Activated T-helper 1 cell treated with anti-CD3 and anti-CD28 coated beads, Interleukin-12 subunit alpha, Interleukin-12 subunit beta, Interleukin-2, Interleukin-4 antibody, amounts not matched to agents 30 ng/mL and 10 ng/mL and 1 ng/mL, durations not matched to agents 14 hours and 24 hours and 36 hours (primary cell): ENCODE results near the gene LAMP1. TPM values are rescaled to one million over a fixed set of nuclear protein-coding genes. Genes with fewer than 3 reads are reported as not detected.
"Not testable (repeated sequence)": the region's sequence is repeated elsewhere in the genome, so short reads cannot be mapped to it uniquely, and the experiment has no call there.

ENCODE experiments used
- DNase-seq: peaks from one replicate; pipeline ENCODE4 v3.0.0; 2021; ENCODE audit warnings: low spot score
- H3K27ac Mint-ChIP-seq: one replicate; pipeline ENCODE4 v1.8.0; 2021; ENCODE audit warnings: mild to moderate bottlenecking, mixed read lengths
- H3K27me3 Mint-ChIP-seq: one replicate; pipeline ENCODE4 v1.8.0; 2022; ENCODE audit warnings: mild to moderate bottlenecking, moderate library complexity, mixed read lengths; ENCODE audit not compliant: insufficient read depth
- H3K36me3 Mint-ChIP-seq: one replicate; pipeline ENCODE4 v1.8.0; 2021; ENCODE audit warnings: low read depth, mixed read lengths
- H3K4me1 Mint-ChIP-seq: one replicate; pipeline ENCODE4 v1.8.0; 2021; ENCODE audit warnings: low read depth, mixed read lengths
- H3K4me3 Mint-ChIP-seq: one replicate; pipeline ENCODE4 v1.8.0; 2021; ENCODE audit warnings: mild to moderate bottlenecking, moderate library complexity, mixed read lengths
- H3K9me3 Mint-ChIP-seq: one replicate; pipeline ENCODE4 v1.8.0; 2021; ENCODE audit warnings: mixed read lengths
- intact Hi-C: fragments of 100-400 bp; cut with micrococcal nuclease; formaldehyde crosslinking; loops from one replicate; pipeline ENCODE4 v1.15.1; 2024
- total RNA-seq: library from RNA; stranded (reverse); gene quantifications from 2 replicates; pipeline ENCODE4 v1.2.3, GENCODE V29; 2022

The LAMP1 gene
- total RNA-seq, 1 donor from 2014 or later: 59.4 TPM

GRCh38 chr13:113342820-113343691 is 46.0 kb downstream of the LAMP1 start:
- Mint-ChIP-seq H3K27ac (no peak overlapping the region), H3K27me3 (no peaks in the 10 kb centered on the region), H3K4me1 (no peaks in the 10 kb centered on the region), H3K4me3 (no peak overlapping the region), H3K9me3 (peaks cover 4% of the 10 kb centered on the region), H3K36me3 (no peaks in the 10 kb centered on the region)
- intact Hi-C loops: no loop called here
- DNase-seq: no peak

- Mint-ChIP-seq H3K27ac (no peak overlapping the region), H3K27me3 (no peaks in the 10 kb centered on the region), H3K9me3 (peaks cover 4% of the 10 kb centered on the region), H3K36me3 (no peaks in the 10 kb centered on the region), H3K4me3 (no peak overlapping the region), H3K4me1 (no peaks in the 10 kb centered on the region)
- intact Hi-C loops: no loop called here
- DNase-seq: no peak
Measured at GRCh38 chr13:113343692-113343968, 46.6 kb downstream of the LAMP1 start.

DNA sequence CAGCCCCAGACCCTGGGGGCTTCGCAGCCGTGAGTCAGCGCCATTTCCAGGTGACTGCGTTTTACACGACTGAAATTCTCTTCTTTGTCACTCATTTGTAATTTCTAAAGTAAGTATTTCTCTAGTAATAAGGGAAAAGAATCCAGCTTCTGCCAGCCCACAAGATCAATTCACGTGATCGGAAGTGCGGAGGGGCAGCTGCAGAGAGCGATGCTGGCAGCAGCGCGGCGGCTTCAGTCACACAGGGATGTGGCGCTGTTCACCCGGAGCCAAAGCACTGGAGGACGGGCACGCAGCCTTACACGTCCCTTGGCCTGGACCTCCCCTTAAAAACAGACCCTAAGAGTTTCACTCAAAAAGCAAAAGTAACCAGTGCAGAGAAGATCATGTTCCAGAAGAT is 48.4 kb downstream of the LAMP1 start:
- peaks cover 4% of the 10 kb centered on the region for H3K9me3 Mint-ChIP-seq
- intact Hi-C loops: no loop called here
- no peaks in the 10 kb centered on the region for H3K4me1 Mint-ChIP-seq
- H3K27me3 Mint-ChIP-seq: no peaks in the 10 kb centered on the region
- H3K4me3 Mint-ChIP-seq: no peak overlapping the region
- no peak for DNase-seq
- no peak overlapping the region for H3K27ac Mint-ChIP-seq
- H3K36me3 Mint-ChIP-seq: no peaks in the 10 kb centered on the region

- H3K4me3 Mint-ChIP-seq, DNase-seq, intact Hi-C loops: not testable (repeated sequence)
Measured at GRCh38 chr13:113347736-113348225, 50.7 kb downstream of the LAMP1 start.

GRCh38 chr13:113348591-113348990 is 51.6 kb downstream of the LAMP1 start:
- Mint-ChIP-seq H3K27ac (no peak overlapping the region), H3K36me3 (no peaks in the 10 kb centered on the region), H3K9me3 (peaks cover 4% of the 10 kb centered on the region), H3K27me3 (no peaks in the 10 kb centered on the region), H3K4me3 (no peak overlapping the region), H3K4me1 (no peaks in the 10 kb centered on the region)
- no peak for DNase-seq
- intact Hi-C loops: no loop called here

More at GRCh38 chr13:113347736-113348225, 50.7 kb downstream of the LAMP1 start:
- not testable (repeated sequence) for H3K36me3 Mint-ChIP-seq, H3K27ac Mint-ChIP-seq, H3K27me3 Mint-ChIP-seq, H3K4me1 Mint-ChIP-seq, H3K9me3 Mint-ChIP-seq

DNA sequence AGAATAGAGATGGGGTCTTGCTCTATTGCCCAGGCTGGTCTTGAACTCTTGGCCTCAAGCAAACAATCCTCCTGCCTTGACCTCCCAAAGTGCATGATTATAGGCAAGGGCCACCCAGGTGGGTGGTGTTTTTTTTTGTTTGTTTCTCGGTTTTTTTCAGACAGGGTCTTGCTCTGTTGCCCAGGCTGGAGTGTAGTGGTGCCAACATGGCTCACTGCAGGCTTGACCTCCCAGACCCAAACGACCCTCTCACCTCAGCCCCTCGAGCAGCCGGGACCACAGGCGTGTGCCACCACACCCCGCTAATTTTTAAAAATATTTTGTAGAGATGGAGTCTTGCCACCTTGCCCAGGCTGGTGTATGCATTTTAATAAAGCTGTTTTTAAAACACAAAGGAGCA is 52.0 kb downstream of the LAMP1 start:
- no peaks in the 10 kb centered on the region for H3K36me3 Mint-ChIP-seq
- no peak overlapping the region for H3K4me3 Mint-ChIP-seq
- intact Hi-C loops: no loop called here
- DNase-seq: no peak
- H3K27me3 Mint-ChIP-seq: no peaks in the 10 kb centered on the region
- no peak overlapping the region for H3K27ac Mint-ChIP-seq
- peaks cover 4% of the 10 kb centered on the region for H3K9me3 Mint-ChIP-seq
- no peaks in the 10 kb centered on the region for H3K4me1 Mint-ChIP-seq

GRCh38 chr13:113349491-113349890 is 52.5 kb downstream of the LAMP1 start:
- Mint-ChIP-seq H3K9me3 (peaks cover 4% of the 10 kb centered on the region), H3K4me1 (no peaks in the 10 kb centered on the region), H3K4me3 (no peak overlapping the region), H3K27ac (no peak overlapping the region), H3K27me3 (no peaks in the 10 kb centered on the region), H3K36me3 (no peaks in the 10 kb centered on the region)
- intact Hi-C loops: no loop called here
- DNase-seq: no peak

- DNase-seq: no peak
- H3K27me3 Mint-ChIP-seq: no peaks in the 10 kb centered on the region
- H3K4me3 Mint-ChIP-seq: no peak overlapping the region
- intact Hi-C loops: no loop called here
- no peaks in the 10 kb centered on the region for H3K36me3 Mint-ChIP-seq
- H3K9me3 Mint-ChIP-seq: peaks cover 4% of the 10 kb centered on the region
- H3K4me1 Mint-ChIP-seq: no peaks in the 10 kb centered on the region
- H3K27ac Mint-ChIP-seq: no peak overlapping the region
Measured at GRCh38 chr13:113350065-113350937, 53.3 kb downstream of the LAMP1 start.

DNA sequence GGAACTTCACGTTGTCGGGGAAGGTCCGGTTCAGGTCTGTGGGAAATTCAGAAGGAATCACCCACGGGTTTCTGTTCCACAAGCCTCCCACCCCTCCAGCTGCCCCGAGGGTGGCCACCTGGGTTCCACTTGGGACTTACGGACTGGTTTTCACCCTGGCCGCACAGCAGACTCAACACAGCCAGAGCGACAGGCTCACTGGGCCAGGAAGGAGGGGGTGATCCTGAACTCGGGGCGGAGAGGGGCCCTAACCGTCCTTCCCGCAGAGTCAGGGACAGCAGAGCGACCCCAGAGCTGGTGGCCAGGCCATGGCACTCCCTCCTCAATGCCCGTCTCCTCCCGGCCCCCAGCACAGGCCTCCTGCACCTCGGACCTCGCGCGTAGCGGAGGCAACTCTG is 53.9 kb downstream of the LAMP1 start:
- Mint-ChIP-seq H3K27ac (no peak overlapping the region), H3K4me3 (no peak overlapping the region), H3K36me3 (no peaks in the 10 kb centered on the region), H3K9me3 (no peaks in the 10 kb centered on the region), H3K27me3 (no peaks in the 10 kb centered on the region), H3K4me1 (no peaks in the 10 kb centered on the region)
- no peak for DNase-seq
- intact Hi-C loops: no loop called here

DNA sequence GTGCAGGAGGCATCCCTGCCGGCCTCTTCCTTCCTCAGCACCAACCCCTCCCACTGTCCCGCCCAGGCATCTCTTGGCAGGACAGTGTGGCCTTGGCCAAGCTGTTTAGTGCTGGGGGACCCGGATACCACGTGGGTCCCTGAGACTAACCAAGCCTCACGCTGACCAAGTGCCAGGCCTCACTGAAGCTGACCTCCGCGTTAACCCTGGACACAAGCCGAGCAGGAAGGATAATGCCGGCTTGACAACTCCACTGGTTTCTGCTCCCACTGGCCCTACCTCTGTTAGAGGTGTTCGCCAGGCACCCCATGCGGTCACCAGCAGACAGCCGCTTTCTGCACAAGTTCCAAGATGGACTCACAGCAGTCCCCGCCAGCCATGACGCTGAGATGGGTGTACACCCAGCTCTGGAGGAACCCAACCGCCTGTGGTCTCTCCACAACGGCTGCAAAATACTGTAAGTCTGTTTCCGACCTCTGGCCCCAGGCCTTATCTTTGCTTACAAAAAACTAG is 54.5 kb downstream of the LAMP1 start:
- H3K36me3 Mint-ChIP-seq: no peaks in the 10 kb centered on the region
- H3K27ac Mint-ChIP-seq: no peak overlapping the region
- DNase-seq: no peak
- no peaks in the 10 kb centered on the region for H3K4me1 Mint-ChIP-seq
- no peaks in the 10 kb centered on the region for H3K9me3 Mint-ChIP-seq
- intact Hi-C loops: no loop called here
- H3K27me3 Mint-ChIP-seq: no peaks in the 10 kb centered on the region
- H3K4me3 Mint-ChIP-seq: no peak overlapping the region

DNA sequence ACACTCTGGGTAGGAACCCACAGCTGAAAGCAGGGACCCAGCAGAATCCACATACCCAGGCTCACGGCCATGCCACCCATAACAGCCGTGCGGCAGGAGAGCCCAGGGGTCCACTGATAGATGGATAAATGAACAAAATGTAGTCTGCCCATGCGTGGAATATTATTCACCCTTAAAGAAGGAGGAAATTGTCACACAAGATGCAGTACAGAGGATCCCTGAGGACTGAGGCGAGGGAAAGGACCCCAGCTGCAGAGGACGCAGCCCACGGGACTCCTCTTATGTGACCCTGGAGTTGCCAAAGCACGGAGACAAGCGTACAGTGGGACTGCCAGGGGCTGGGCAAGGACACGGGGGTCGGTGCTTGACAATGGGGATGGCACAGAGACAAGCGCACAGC is 56.2 kb downstream of the LAMP1 start:
- Mint-ChIP-seq H3K9me3 (no peaks in the 10 kb centered on the region), H3K27me3 (no peaks in the 10 kb centered on the region), H3K27ac (no peak overlapping the region), H3K4me1 (no peaks in the 10 kb centered on the region), H3K4me3 (no peak overlapping the region), H3K36me3 (no peaks in the 10 kb centered on the region)
- intact Hi-C loops: no loop called here
- no peak for DNase-seq

DNA sequence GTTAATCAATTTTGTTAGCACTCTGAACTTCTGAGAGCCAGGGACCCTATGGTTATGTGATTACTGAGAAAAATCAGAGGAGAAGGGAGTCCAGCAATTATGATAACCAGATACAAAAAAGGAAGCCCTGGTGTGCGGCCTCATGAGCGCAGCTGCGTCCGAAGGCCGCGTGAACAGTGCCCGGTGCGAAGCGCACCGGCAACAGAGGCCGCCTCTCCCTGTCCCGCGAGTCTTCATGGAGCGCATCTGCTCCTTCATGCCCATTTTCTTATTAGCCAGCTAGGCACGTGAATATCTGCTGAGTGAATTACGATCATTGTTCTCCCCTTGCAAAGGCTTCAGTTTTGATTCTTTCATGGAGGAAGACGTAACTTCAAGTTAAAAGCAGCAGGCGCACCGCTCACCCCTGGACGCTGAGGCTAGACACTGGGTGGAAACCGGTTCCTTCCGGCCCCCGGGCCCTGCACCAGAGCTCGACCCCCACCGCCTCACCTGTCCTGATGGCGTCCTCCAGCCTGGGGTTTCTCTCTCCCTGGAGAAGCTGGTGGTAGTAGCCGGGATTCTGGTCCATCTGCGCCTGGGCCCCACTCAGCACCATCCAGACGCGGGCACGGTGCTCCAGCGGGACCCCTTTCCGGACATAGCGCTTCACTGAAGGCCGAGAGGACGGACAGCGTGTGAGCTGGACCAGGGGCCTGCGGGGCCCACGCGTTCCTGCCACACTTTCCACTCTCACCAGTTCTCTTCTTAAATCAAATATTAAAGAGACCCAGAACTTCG is 58.0 kb downstream of the LAMP1 start:
- DNase-seq: no peak
- intact Hi-C loops: no loop called here
- Mint-ChIP-seq H3K4me3 (no peak overlapping the region), H3K27me3 (peaks cover 5% of the 10 kb centered on the region), H3K9me3 (no peaks in the 10 kb centered on the region), H3K27ac (no peak overlapping the region), H3K4me1 (no peaks in the 10 kb centered on the region), H3K36me3 (no peaks in the 10 kb centered on the region)
